ENCODE results near the gene OR4C11. TPM values are rescaled to one million over a fixed set of nuclear protein-coding genes. Genes with fewer than 3 reads are reported as not detected.

Gene OR4C11
- polyA plus RNA-seq (2012; rRNA removed): not detected in 2 replicates
- polyA plus RNA-seq (2012; cell fraction: cytosol; rRNA removed): not detected in 2 replicates
- polyA plus RNA-seq (2012; cell fraction: nucleus; rRNA removed): not detected in 2 replicates

- WGBS (ENCODE audit: low lambda C conversion rate): 2% methylated on average over 2 of the region's 2 CpGs
- Histone ChIP-seq H3K4me2 (no peak within 1 kb of the TSS), H3K9me2 (no peaks in the 10 kb centered on the region), H3K9ac (no peak within 1 kb of the TSS), H3K27ac (ENCODE audit: low read depth in 2 of 2, low read length in 1 of 2) (no peak within 1 kb of the TSS), H3K79me2 (ENCODE audit: insufficient read depth) (no peaks in the 10 kb centered on the region), H3F3A (replicated peaks; ENCODE audit: insufficient read depth) (no peaks in the 10 kb centered on the region), H4K20me1 (ENCODE audit: insufficient read depth) (no peaks in the 10 kb centered on the region), H3K4me3 (ENCODE audit: low read depth in 2 of 2, low read length in 1 of 2) (no peak within 1 kb of the TSS), H3K9me3 (peaks cover 7% of the 10 kb centered on the region; the same call in 1 of the 2 replicates), H2AFZ (ENCODE audit: low read depth) (no peak within 1 kb of the TSS), H3K4me1 (ENCODE audit: control insufficient read depth in 1 of 2, insufficient read depth in 2 of 2, low read depth in 1 of 2, low read length in 1 of 2) (no peaks in the 10 kb centered on the region), H3K36me3 (replicated peaks in 1 of 2; ENCODE audit: control insufficient read depth in 1 of 2, insufficient read depth in 2 of 2, low read length in 1 of 2) (no peaks in the 10 kb centered on the region), H3K27me3 (ENCODE audit: insufficient read depth) (no peaks in the 10 kb centered on the region)
- ChIA-PET POLR2A (no interaction called here), CTCF (no interaction called here)
- TF ChIP-seq SMC3 (IDR thresholded peaks at IDR 0.05; ENCODE audit: low read depth, low read length): no peak
- TF ChIP-seq IRF3 (IDR thresholded peaks at IDR 0.05; ENCODE audit: low read depth, low read length): no peak
- TF ChIP-seq POLR2AphosphoS5 (IDR thresholded peaks at IDR 0.05; ENCODE audit: low read depth, low read length): no peak
- TF ChIP-seq EZH2phosphoT487 (IDR thresholded peaks at IDR 0.05; ENCODE audit: borderline replicate concordance, low read depth): no peak
- no peak for TF ChIP-seq ZBTB33 (IDR thresholded peaks at IDR 0.05; ENCODE audit: borderline replicate concordance, low read depth)
- no peak for TF ChIP-seq FOSL2 (IDR thresholded peaks at IDR 0.05; ENCODE audit: borderline replicate concordance, low read depth)
- TF ChIP-seq GATA2 (CRISPR knock-in tag; IDR thresholded peaks at IDR 0.05): no peak
- no peak for TF ChIP-seq FOXM1 (IDR thresholded peaks at IDR 0.05; ENCODE audit: low read depth)
- TF ChIP-seq GABPA (IDR thresholded peaks at IDR 0.05; ENCODE audit: low read depth): no peak
- no peak for TF ChIP-seq CTCF (IDR thresholded peaks at IDR 0.05)
- TF ChIP-seq REST (IDR thresholded peaks at IDR 0.05; ENCODE audit: low read depth, low read length): no peak
- TF ChIP-seq USF1 (IDR thresholded peaks at IDR 0.05; ENCODE audit: borderline replicate concordance, low read depth): no peak
- no peak for TF ChIP-seq TEAD4 (IDR thresholded peaks at IDR 0.05; ENCODE audit: borderline replicate concordance, insufficient read depth)
- no peak for TF ChIP-seq TAF1 (IDR thresholded peaks at IDR 0.05; ENCODE audit: borderline replicate concordance, low read depth, low read length)
- TF ChIP-seq SIN3A (IDR thresholded peaks at IDR 0.05; ENCODE audit: borderline replicate concordance, low read depth, low read length): no peak
- TF ChIP-seq RFX5 (IDR thresholded peaks at IDR 0.05; ENCODE audit: low read length): no peak
- no peak for TF ChIP-seq ELF1 (IDR thresholded peaks at IDR 0.05)
- DNase-seq: no peak
Measured at GRCh38 chr11:55607545-55607944, at the start of gene OR4C11. Gene OR4C11, minus strand, starts transcription at chr11:55607645. Its CDS starts 3,272 bp downstream, at chr11:55604373.
